Naive thymus-derived CD4-positive, alpha-beta T cell (primary cell): Measurements from ENCODE around the gene EXO1. TPM values are rescaled to one million over a fixed set of nuclear protein-coding genes. Genes with fewer than 3 reads are reported as not detected.
A peak's percentile ranks its signal among the peaks of the same experiment; 100 is the strongest.

Source experiments
- ATAC-seq: fragments of 150-1000 bp; cut with Tn5 transposase; 2 replicates; pipeline ENCODE4 v1.10.0; 2021; ENCODE audit warnings: mild to moderate bottlenecking, moderate library complexity
- CTCF ChIA-PET: fragments of 350-600 bp; sonication (Branson Sonifier 250); formaldehyde crosslinking; loops from one replicate; lab custom pipeline; 2021; ENCODE audit warnings: antibody characterized with exemption; lab: Charles Lee
- POLR2A ChIA-PET: fragments of 350-600 bp; sonication (Branson Sonifier 250); formaldehyde crosslinking; loops from one replicate; lab custom pipeline; 2021; ENCODE audit warnings: antibody characterized with exemption, inconsistent platforms; lab: Charles Lee
- DNase-seq, 9 donors: peaks; one replicate each; pipeline versions ENCODE4 v3.0.0 to v3.0.0-alpha.2; 2020 to 2022; ENCODE audit warnings: mixed read lengths in 1 of 9
- H3K27ac ChIP-seq: one replicate; pipeline ENCODE4 v1.7.0; 2013; ENCODE audit warnings: mild to moderate bottlenecking, low read depth, low read length, moderate library complexity
- H3K27me3 ChIP-seq, 2 donors: one replicate each; pipeline ENCODE4 v1.7.0; 2013; ENCODE audit warnings: low read length in 2 of 2, mild to moderate bottlenecking in 2 of 2, moderate library complexity in 2 of 2; ENCODE audit not compliant: control insufficient read depth in 2 of 2, insufficient read depth in 2 of 2
- H3K36me3 ChIP-seq, 3 experiments: 1 replicate in 2 of 3; 2 replicates in 1 of 3; pipeline ENCODE4 v1.7.0; 2013; ENCODE audit warnings: low read length in 3 of 3, mild to moderate bottlenecking in 3 of 3, moderate library complexity in 1 of 3; ENCODE audit not compliant: insufficient read depth in 3 of 3, control insufficient read depth in 2 of 3
- H3K4me1 ChIP-seq, 2 donors: one replicate each; pipeline ENCODE4 v1.7.0; 2013; ENCODE audit warnings: low read length in 2 of 2, mild to moderate bottlenecking in 2 of 2, moderate library complexity in 1 of 2; ENCODE audit not compliant: control insufficient read depth in 2 of 2, insufficient read depth in 2 of 2
- H3K4me3 ChIP-seq: 2 replicates; pipeline ENCODE4 v1.7.0; 2013; ENCODE audit warnings: mild to moderate bottlenecking, low read length
- H3K9me3 ChIP-seq, 3 experiments: 1 replicate in 2 of 3; 2 replicates in 1 of 3; pipeline ENCODE4 v1.7.0; 2013; ENCODE audit warnings: low read length in 3 of 3; ENCODE audit not compliant: control insufficient read depth in 2 of 3
- H3K27ac Mint-ChIP-seq, 9 donors: one replicate each; pipeline ENCODE4 v1.8.0; 2020 to 2022; ENCODE audit warnings: mixed read lengths in 9 of 9, mild to moderate bottlenecking in 8 of 9, moderate library complexity in 5 of 9, inconsistent platforms in 2 of 9
- H3K27me3 Mint-ChIP-seq, 5 donors: one replicate each; pipeline ENCODE4 v1.8.0; 2021 to 2022; ENCODE audit warnings: mixed read lengths in 5 of 5, mild to moderate bottlenecking in 1 of 5
- H3K36me3 Mint-ChIP-seq, 5 donors: one replicate each; pipeline ENCODE4 v1.8.0; 2020 to 2022; ENCODE audit warnings: mixed read lengths in 5 of 5, mild to moderate bottlenecking in 3 of 5, inconsistent platforms in 1 of 5
- H3K4me1 Mint-ChIP-seq, 7 donors: one replicate each; pipeline ENCODE4 v1.8.0; 2020 to 2022; ENCODE audit warnings: mixed read lengths in 7 of 7, mild to moderate bottlenecking in 3 of 7, inconsistent platforms in 1 of 7
- H3K4me3 Mint-ChIP-seq, 10 donors: one replicate each; pipeline ENCODE4 v1.8.0; 2020 to 2022; ENCODE audit warnings: mild to moderate bottlenecking in 10 of 10, mixed read lengths in 10 of 10, moderate library complexity in 6 of 10, inconsistent platforms in 2 of 10
- H3K9me3 Mint-ChIP-seq, 11 donors: one replicate each; pipeline ENCODE4 v1.8.0; 2020 to 2022; ENCODE audit warnings: mixed read lengths in 11 of 11, mild to moderate bottlenecking in 4 of 11, inconsistent platforms in 1 of 11, moderate library complexity in 1 of 11
- intact Hi-C, 2 donors: fragments of 100-400 bp; cut with micrococcal nuclease; formaldehyde crosslinking; loops; one replicate each; pipeline ENCODE4 v1.15.1; 2023
- polyA plus RNA-seq, 2 donors: library from polyadenylated mRNA; unstranded; fragments of 300-500 nt; fragmentation: Illumina TruSeq; gene quantifications; one replicate each; pipeline ENCODE4 v1.2.3, GENCODE V29; 2021
- total RNA-seq, 6 experiments: library from RNA in 5 of 6; stranded (reverse) in 5 of 6; gene quantifications; 1 replicate in 5 of 6; 2 replicates in 1 of 6; pipeline ENCODE4 v1.2.3 and lab custom pipeline; 2021 to 2026

EXO1 gene
- total and polyA plus RNA-seq, 7 experiments from 2014 or later, result 0.11 to 29.8 (median 1.0) TPM; not detected in 2

GRCh38 chr1:241839369-241839979, 8.5 kb upstream of the EXO1 start:
- no peaks in the 10 kb centered on the region for H3K36me3 ChIP-seq
- Mint-ChIP-seq H3K4me1 (peaks cover 0 to 2% (median 0%) of the 10 kb centered on the region in 7 donors), H3K9me3 (no peaks in the 10 kb centered on the region), H3K27me3 (peaks cover 0 to 21% (median 8%) of the 10 kb centered on the region in 5 donors), H3K4me3 (no peak overlapping the region), H3K27ac (no peak overlapping the region), H3K36me3 (no peaks in the 10 kb centered on the region)
- no peak overlapping the region for H3K4me3 ChIP-seq
- no peaks in the 10 kb centered on the region for H3K9me3 ChIP-seq
- POLR2A ChIA-PET, result no interaction called here
- no peak for DNase-seq
- H3K4me1 ChIP-seq, result no peaks in the 10 kb centered on the region
- CTCF ChIA-PET, result interaction anchor here (1.3 to 1.6 kb wide), 2 partner anchors 8 to 11 kb away, joined by 3 to 4 read pairs; no protein-coding TSS in a partner anchor
- ATAC-seq, result no peak
- no peak overlapping the region for H3K27ac ChIP-seq
- intact Hi-C loops, result no loop called here
- no peaks in the 10 kb centered on the region for H3K27me3 ChIP-seq

DNA sequence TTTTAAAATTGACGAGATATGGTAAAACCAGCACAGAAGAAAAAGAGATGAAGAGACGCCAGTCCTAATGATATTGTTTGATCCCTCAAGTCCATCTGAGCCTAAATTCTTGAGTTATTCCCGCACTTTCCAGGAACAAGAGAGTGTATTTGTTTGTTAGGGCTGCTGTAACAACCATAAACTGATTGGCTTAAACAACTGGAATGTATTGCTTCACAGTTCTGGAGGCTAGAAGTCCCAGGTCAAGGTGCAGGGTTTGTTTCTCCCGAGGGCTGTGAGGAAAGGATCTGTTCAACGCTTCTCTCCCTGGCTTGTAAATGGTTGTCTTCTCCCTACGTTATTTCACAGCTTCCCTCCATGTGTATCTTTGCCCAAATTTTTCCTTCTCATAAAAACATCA, 7.8 kb upstream of the EXO1 start:
- H3K36me3 Mint-ChIP-seq, result no peaks in the 10 kb centered on the region
- Histone ChIP-seq H3K27ac (no peak overlapping the region), H3K4me1 (no peaks in the 10 kb centered on the region), H3K4me3 (no peak overlapping the region), H3K36me3 (no peaks in the 10 kb centered on the region), H3K9me3 (no peaks in the 10 kb centered on the region), H3K27me3 (no peaks in the 10 kb centered on the region)
- CTCF ChIA-PET, result no interaction called here
- intact Hi-C loops, result no loop called here
- H3K4me3 Mint-ChIP-seq, result no peak overlapping the region
- H3K27ac Mint-ChIP-seq, result no peak overlapping the region
- DNase-seq (no peak), ATAC-seq (no peak)
- POLR2A ChIA-PET, result no interaction called here
- peaks cover 0 to 2% (median 0%) of the 10 kb centered on the region in 7 donors for H3K4me1 Mint-ChIP-seq
- H3K9me3 Mint-ChIP-seq, result no peaks in the 10 kb centered on the region
- H3K27me3 Mint-ChIP-seq, result peaks cover 0 to 21% (median 5%) of the 10 kb centered on the region in 5 donors

DNA sequence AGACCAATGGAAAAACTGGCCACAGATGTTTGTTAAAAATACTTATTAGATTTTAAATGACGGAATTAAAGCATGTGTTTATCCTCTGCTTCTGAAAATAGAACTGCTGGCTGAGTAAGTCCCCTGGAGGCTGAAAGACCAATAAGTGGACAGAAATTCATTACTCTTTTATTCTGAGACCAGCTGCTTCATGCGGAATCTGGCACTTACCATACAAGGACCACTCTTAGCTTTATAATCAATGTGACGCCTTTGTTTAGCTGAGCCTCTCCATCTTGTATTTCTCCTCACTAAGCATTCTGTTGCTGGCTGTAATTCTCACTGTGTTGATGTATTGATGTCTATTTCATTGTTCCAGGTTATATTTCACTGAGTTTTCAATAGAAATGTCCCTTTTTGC, 6.3 kb upstream of the EXO1 start:
- Mint-ChIP-seq H3K4me1 (peaks cover 0 to 3% (median 0%) of the 10 kb centered on the region in 7 donors), H3K4me3 (no peak overlapping the region), H3K27me3 (peaks cover 0 to 12% (median 5%) of the 10 kb centered on the region in 5 donors), H3K27ac (no peak overlapping the region), H3K9me3 (no peaks in the 10 kb centered on the region), H3K36me3 (no peaks in the 10 kb centered on the region)
- no peaks in the 10 kb centered on the region for H3K36me3 ChIP-seq
- H3K27me3 ChIP-seq, result no peaks in the 10 kb centered on the region
- H3K9me3 ChIP-seq, result no peaks in the 10 kb centered on the region
- POLR2A ChIA-PET, result no interaction called here
- CTCF ChIA-PET, result no interaction called here
- H3K27ac ChIP-seq, result no peak overlapping the region
- H3K4me3 ChIP-seq, result no peak overlapping the region
- no peak for ATAC-seq
- no peak for DNase-seq
- intact Hi-C loops, result no loop called here
- no peaks in the 10 kb centered on the region for H3K4me1 ChIP-seq

DNA sequence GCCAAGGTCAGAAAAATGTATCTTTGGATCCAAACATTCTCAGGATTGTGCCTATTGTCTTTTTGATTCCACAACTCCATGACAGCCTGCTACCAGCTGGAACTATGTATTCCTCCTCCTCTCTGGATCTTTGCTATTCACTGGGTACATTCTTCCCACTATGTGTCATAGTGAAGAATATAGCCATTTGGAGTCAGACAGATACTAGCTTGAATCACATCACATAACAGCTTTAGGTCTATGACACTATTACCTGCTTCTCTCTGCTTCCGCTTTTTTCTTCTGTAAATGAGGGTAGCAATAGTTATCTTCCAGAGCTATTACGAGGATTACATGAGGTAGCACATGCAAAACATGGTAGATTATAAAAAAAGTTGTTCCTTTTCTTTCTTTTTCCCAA, 5.4 kb upstream of the EXO1 start:
- intact Hi-C loops, result no loop called here
- ATAC-seq (no peak), DNase-seq (no peak)
- no peaks in the 10 kb centered on the region for H3K36me3 ChIP-seq
- ChIA-PET CTCF (no interaction called here), POLR2A (no interaction called here)
- Mint-ChIP-seq H3K4me3 (no peak overlapping the region), H3K27ac (no peak overlapping the region), H3K27me3 (peaks cover 0 to 12% (median 5%) of the 10 kb centered on the region in 5 donors), H3K4me1 (peaks cover 0 to 11% (median 4%) of the 10 kb centered on the region in 7 donors), H3K9me3 (no peaks in the 10 kb centered on the region), H3K36me3 (no peaks in the 10 kb centered on the region)
- no peaks in the 10 kb centered on the region for H3K27me3 ChIP-seq
- H3K4me1 ChIP-seq, result peaks cover 0 to 4% of the 10 kb centered on the region in 2 donors
- no peak overlapping the region for H3K4me3 ChIP-seq
- H3K9me3 ChIP-seq, result no peaks in the 10 kb centered on the region
- no peak overlapping the region for H3K27ac ChIP-seq

DNA sequence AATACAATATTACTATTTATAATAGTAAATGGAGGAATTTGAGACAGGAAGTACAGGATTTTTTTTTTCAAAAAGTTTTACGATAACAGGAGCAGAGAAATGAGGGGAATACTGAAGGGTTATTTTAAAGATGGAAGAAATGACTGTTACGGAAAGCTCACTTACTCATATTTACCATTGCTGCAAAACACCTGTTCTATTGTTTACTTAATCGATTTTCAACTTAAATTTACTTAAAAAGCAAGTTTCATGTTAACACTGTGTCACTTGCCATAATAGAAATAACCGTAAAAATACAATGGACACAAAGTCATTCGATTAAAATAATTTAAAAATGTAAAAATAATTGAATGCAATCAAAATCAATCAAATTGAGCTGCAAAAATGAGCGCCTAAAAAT, 3.4 kb upstream of the EXO1 start:
- intact Hi-C loops, result no loop called here
- H3K36me3 ChIP-seq, result peaks cover 0 to 3% (median 0%) of the 10 kb centered on the region in 3 experiments
- no peaks in the 10 kb centered on the region for H3K27me3 ChIP-seq
- H3K9me3 Mint-ChIP-seq, result no peaks in the 10 kb centered on the region
- ChIA-PET POLR2A (no interaction called here), CTCF (no interaction called here)
- no peak for DNase-seq
- peaks cover 0 to under 1% (median 0%) of the 10 kb centered on the region in 5 donors for H3K36me3 Mint-ChIP-seq
- no peak overlapping the region for H3K4me3 ChIP-seq
- peaks cover 0 to 12% (median 5%) of the 10 kb centered on the region in 5 donors for H3K27me3 Mint-ChIP-seq
- ATAC-seq, result no peak
- no peaks in the 10 kb centered on the region for H3K9me3 ChIP-seq
- H3K4me1 ChIP-seq, result peaks cover 6 to 12% of the 10 kb centered on the region in 2 donors
- no peak overlapping the region for H3K4me3 Mint-ChIP-seq
- H3K4me1 Mint-ChIP-seq, result peaks cover 7 to 27% (median 17%) of the 10 kb centered on the region in 7 donors
- no peak overlapping the region for H3K27ac ChIP-seq
- no peak overlapping the region for H3K27ac Mint-ChIP-seq

DNA sequence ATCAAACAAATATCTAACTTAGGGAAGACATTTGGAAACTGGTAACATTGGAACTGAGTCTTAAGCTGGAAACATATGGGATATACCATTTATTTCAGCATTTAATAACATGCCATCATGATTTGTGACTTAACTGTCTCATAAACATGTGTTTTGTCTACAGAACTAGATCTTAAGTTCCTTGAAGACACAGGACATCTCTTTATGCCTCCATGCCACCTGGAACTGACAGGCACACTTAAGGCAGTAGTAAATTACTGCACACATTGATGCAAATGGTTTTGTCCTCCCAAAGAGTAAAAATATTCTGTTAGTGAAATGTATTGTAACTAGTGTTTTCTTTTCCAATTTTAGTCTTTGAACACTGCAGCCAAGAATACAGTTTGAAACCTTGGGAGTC, 1.6 kb upstream of the EXO1 start:
- ChIA-PET CTCF (interaction anchor here (1.1 kb wide), 1 partner anchor 234 kb away, joined by 4 read pairs; no protein-coding TSS in a partner anchor), POLR2A (no interaction called here)
- Histone ChIP-seq H3K27ac (no peak overlapping the region), H3K4me3 (no peak overlapping the region), H3K27me3 (no peaks in the 10 kb centered on the region), H3K36me3 (peaks cover 0 to 3% (median 0%) of the 10 kb centered on the region in 3 experiments), H3K9me3 (no peaks in the 10 kb centered on the region), H3K4me1 (peaks cover 6 to 12% of the 10 kb centered on the region in 2 donors)
- intact Hi-C loops, result loop anchor here (2.0 to 5.0 kb wide), 3 partner anchors 236 to 1481 kb away; partner anchors contain the start of gene CEP170 (in 1 of the 2)
- peaks cover 0 to 12% (median 5%) of the 10 kb centered on the region in 5 donors for H3K27me3 Mint-ChIP-seq
- ATAC-seq (no peak), DNase-seq (no peak)
- peaks cover 0 to 2% (median 0%) of the 10 kb centered on the region in 5 donors for H3K36me3 Mint-ChIP-seq
- H3K9me3 Mint-ChIP-seq, result no peaks in the 10 kb centered on the region
- peak overlapping the region in 2 of 10 donors; percentile 95 for H3K4me3 Mint-ChIP-seq
- peaks cover 7 to 36% (median 17%) of the 10 kb centered on the region in 7 donors for H3K4me1 Mint-ChIP-seq
- no peak overlapping the region for H3K27ac Mint-ChIP-seq
